Hepatocyte (in vitro differentiated cells): ENCODE data around the gene EIF2B2.

ENCODE experiments used
- EZH2 ChIP-seq: fragments of 200-600 bp; sonication (generic); IDR thresholded peaks from 2 replicates; pipeline ENCODE4 v1.6.1; 2016; ENCODE audit warnings: antibody characterized with exemption, mild to moderate bottlenecking, borderline replicate concordance
- EZH2phosphoT487 ChIP-seq: fragments of 200-600 bp; sonication (generic); IDR thresholded peaks from one replicate; pipeline ENCODE4 v1.6.1; 2018; ENCODE audit warnings: antibody characterized with exemption, mild to moderate bottlenecking, low read depth, moderate library complexity; ENCODE audit not compliant: unreplicated experiment, severe bottlenecking
- TF ChIP-seq, protein P1 (sequence below): fragments of 200-600 bp; sonication (generic); IDR thresholded peaks from 2 replicates; pipeline ENCODE4 v1.5.1; 2016; ENCODE audit warnings: antibody characterized with exemption, mild to moderate bottlenecking; ENCODE audit not compliant: poor library complexity

DNA sequence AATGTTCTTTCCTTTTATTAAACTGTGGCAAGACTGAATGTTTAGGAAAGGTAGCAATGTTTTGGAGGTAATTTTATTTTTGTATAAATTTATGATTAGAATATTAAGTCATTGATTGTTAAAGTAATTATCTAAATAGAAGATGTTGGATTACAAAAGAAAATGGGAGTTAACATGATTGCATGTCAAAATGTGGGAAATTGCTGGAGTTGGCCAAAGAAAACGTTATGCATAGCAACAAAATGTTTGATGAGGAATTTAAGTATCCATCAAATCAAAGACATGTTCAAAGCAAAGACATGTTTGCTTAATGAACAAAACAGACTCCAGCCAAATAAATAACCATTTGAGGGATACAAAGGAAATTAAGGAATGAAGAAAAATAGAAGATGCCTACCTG lies 51.7 kb downstream of the EIF2B2 start:
- TF ChIP-seq EZH2phosphoT487 = no peak
- TF ChIP-seq, protein P1, sequence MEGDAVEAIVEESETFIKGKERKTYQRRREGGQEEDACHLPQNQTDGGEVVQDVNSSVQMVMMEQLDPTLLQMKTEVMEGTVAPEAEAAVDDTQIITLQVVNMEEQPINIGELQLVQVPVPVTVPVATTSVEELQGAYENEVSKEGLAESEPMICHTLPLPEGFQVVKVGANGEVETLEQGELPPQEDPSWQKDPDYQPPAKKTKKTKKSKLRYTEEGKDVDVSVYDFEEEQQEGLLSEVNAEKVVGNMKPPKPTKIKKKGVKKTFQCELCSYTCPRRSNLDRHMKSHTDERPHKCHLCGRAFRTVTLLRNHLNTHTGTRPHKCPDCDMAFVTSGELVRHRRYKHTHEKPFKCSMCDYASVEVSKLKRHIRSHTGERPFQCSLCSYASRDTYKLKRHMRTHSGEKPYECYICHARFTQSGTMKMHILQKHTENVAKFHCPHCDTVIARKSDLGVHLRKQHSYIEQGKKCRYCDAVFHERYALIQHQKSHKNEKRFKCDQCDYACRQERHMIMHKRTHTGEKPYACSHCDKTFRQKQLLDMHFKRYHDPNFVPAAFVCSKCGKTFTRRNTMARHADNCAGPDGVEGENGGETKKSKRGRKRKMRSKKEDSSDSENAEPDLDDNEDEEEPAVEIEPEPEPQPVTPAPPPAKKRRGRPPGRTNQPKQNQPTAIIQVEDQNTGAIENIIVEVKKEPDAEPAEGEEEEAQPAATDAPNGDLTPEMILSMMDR = no peak
- TF ChIP-seq EZH2 = no peak
